ENCODE data around the gene FDXACB1. TPM values are rescaled to one million over a fixed set of nuclear protein-coding genes. Genes with fewer than 3 reads are reported as not detected.
"Not testable (repeated sequence)": the region's sequence is repeated elsewhere in the genome, so short reads cannot be mapped to it uniquely, and the experiment has no call there.

Gene FDXACB1
- total and polyA plus RNA-seq, 3 donors from 2014 or later, result 7.2 to 7.8 (median 7.4) TPM

GRCh38 chr11:111905411-111905810 is 26.4 kb upstream of the FDXACB1 start:
- no peaks in the 10 kb centered on the region for H3K4me1 ChIP-seq
- H3K9me3 ChIP-seq, result no peaks in the 10 kb centered on the region
- H3K36me3 ChIP-seq (ENCODE audit: low read depth, missing control alignments), result no peaks in the 10 kb centered on the region
- no peak overlapping the region for H3K27ac ChIP-seq
- DNase-seq, result no peak
- H3K27me3 ChIP-seq, result no peaks in the 10 kb centered on the region
- TF ChIP-seq CTCF (IDR thresholded peaks at IDR 0.05) (no peak), POLR2A (IDR thresholded peaks at IDR 0.05) (no peak)
- 68 to 82% methylated on average over 2 of the region's 2 CpGs for WGBS, 2 donors
- intact Hi-C loops (cut with DNase I; ENCODE audit: low total_unique reads), result no loop called here
- no peak overlapping the region for H3K4me3 ChIP-seq

DNA sequence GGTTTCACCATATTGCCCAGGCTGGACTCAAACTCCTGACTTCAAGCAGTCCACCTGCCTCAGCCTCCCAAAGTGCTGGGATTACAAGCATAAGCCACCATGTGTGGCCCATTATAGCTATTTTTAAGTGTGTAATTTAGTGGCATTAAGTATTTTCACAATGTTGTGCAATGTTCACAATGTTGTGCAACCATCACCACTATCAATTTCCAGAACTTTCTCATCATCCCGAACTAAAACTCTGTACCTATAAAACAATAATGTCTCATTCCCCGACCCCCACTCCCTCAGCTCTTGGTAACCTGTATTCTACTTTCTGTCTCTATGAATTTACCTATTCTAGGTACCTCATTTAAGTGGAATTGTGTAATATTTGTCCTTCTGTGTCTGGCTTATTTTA is 7.9 kb upstream of the FDXACB1 start:
- Histone ChIP-seq H3K27me3 (no peaks in the 10 kb centered on the region), H3K4me3 (no peak overlapping the region), H3K4me1 (no peaks in the 10 kb centered on the region), H3K36me3 (ENCODE audit: low read depth, missing control alignments) (no peaks in the 10 kb centered on the region), H3K27ac (no peak overlapping the region), H3K9me3 (no peaks in the 10 kb centered on the region)
- TF ChIP-seq CTCF (IDR thresholded peaks at IDR 0.05), result no peak
- no peak for TF ChIP-seq POLR2A (IDR thresholded peaks at IDR 0.05)
- intact Hi-C loops (cut with DNase I; ENCODE audit: low total_unique reads), result no loop called here
- no peak for DNase-seq
- 88 to 92% methylated on average over 2 of the region's 2 CpGs for WGBS, 2 donors

- DNase-seq, result no peak
- TF ChIP-seq POLR2A (IDR thresholded peaks at IDR 0.05), result no peak
- no peak for TF ChIP-seq CTCF (IDR thresholded peaks at IDR 0.05)
- no peak overlapping the region for H3K4me3 ChIP-seq
- 75 to 95% methylated on average over 4 of the region's 4 CpGs for WGBS, 2 donors
- no peaks in the 10 kb centered on the region for H3K9me3 ChIP-seq
- H3K36me3 ChIP-seq (ENCODE audit: low read depth, missing control alignments), result no peaks in the 10 kb centered on the region
- no peak overlapping the region for H3K27ac ChIP-seq
- H3K4me1 ChIP-seq, result no peaks in the 10 kb centered on the region
- no peaks in the 10 kb centered on the region for H3K27me3 ChIP-seq
- intact Hi-C loops (cut with DNase I; ENCODE audit: low total_unique reads), result no loop called here
These were observed 7.1 kb upstream of the FDXACB1 start for GRCh38 chr11:111886032-111886431.

DNA sequence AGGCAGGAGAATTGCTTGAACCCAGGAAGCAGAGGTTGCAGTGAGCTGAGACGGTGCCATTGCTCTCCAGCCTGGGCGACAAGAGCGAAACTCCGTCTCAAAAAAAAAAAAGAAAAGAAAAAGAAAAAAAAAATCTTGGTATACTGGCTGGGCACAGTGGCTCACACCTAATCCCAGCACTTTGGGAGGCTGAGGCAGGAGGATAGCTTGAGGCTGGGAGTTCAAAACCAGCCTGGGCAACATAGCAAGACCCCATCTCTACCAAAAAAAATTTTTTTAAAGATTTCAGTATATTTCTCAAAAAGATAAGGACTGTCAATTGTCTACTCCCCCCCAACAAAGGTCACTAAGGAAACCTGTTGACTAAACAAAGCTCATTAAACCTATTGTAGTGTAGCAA is 6.1 kb upstream of the FDXACB1 start:
- H3K27me3 ChIP-seq; H3K27ac ChIP-seq; H3K9me3 ChIP-seq; intact Hi-C loops (cut with DNase I; ENCODE audit: low total_unique reads); H3K4me1 ChIP-seq; H3K4me3 ChIP-seq; H3K36me3 ChIP-seq (ENCODE audit: low read depth, missing control alignments); DNase-seq: not testable (repeated sequence)
- WGBS, 2 donors, result 78 to 97% methylated on average over 4 of the region's 4 CpGs

DNA sequence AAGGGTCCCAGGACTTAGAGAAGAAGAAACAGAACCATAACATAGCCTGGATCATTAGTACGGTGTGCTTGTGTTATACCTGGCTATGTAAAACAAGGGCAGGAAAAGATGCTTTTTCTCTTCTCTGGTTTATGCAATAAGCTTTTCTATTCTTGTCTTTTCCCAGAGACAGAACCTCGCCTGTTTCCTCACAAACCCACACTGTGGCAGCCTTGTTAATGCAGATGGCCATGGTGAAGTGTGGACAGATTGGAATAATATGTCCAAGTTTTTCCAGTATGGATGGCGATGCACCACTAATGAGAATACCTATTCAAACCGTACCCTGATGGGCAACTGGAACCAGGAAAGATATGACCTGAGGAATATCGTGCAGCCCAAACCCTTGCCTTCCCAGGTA is 3.2 kb upstream of the FDXACB1 start:
- no peak for DNase-seq
- TF ChIP-seq CTCF (IDR thresholded peaks at IDR 0.05) (no peak), POLR2A (IDR thresholded peaks at IDR 0.05) (no peak)
- H3K27me3 ChIP-seq, result no peaks in the 10 kb centered on the region
- H3K36me3 ChIP-seq (ENCODE audit: low read depth, missing control alignments), result no peaks in the 10 kb centered on the region
- intact Hi-C loops (cut with DNase I; ENCODE audit: low total_unique reads), result no loop called here
- H3K4me1 ChIP-seq, result peaks cover 4% of the 10 kb centered on the region
- H3K27ac ChIP-seq, result no peak overlapping the region
- H3K4me3 ChIP-seq, result no peak overlapping the region
- H3K9me3 ChIP-seq, result no peaks in the 10 kb centered on the region
- 86 to 94% methylated on average over 5 of the region's 5 CpGs for WGBS, 2 donors

Measured in testis (tissue), 3 donors.